Stimulated activated CD4-positive, alpha-beta T cell treated with anti-CD3 and anti-CD28 coated beads, Interleukin-2, amount 100 ng/mL, for 24 hours (primary cell): ENCODE measurements around the gene RERE.

ENCODE experiments used
- DNase-seq, 2 donors: peaks; one replicate each; pipeline ENCODE4 v3.0.0-alpha.2; 2020

Gene RERE

GRCh38 chr1:8435569-8436071 is 381.8 kb downstream of the RERE start:
- no peak for DNase-seq

- DNase-seq: no peak
Observed at GRCh38 chr1:8434101-8434500, 383.3 kb downstream of the RERE start.

- DNase-seq: no peak
Observed at GRCh38 chr1:8431784-8432183, 385.7 kb downstream of the RERE start.

- DNase-seq: peak; percentile 15 to 29
Observed at GRCh38 chr1:8431019-8431418, 386.4 kb downstream of the RERE start.

GRCh38 chr1:8430476-8430875 is 387.0 kb downstream of the RERE start:
- DNase-seq: no peak

- no peak for DNase-seq
Observed at GRCh38 chr1:8429549-8430110, 387.8 kb downstream of the RERE start.

- DNase-seq: no peak
Observed at GRCh38 chr1:8428441-8428840, 389.0 kb downstream of the RERE start.

GRCh38 chr1:8427986-8428385 is 389.5 kb downstream of the RERE start:
- no peak for DNase-seq

- no peak for DNase-seq
Observed at GRCh38 chr1:8427493-8427892, 389.9 kb downstream of the RERE start.

GRCh38 chr1:8426996-8427395 is 390.4 kb downstream of the RERE start:
- DNase-seq: no peak

- DNase-seq: no peak
Observed at GRCh38 chr1:8425781-8426161, 391.7 kb downstream of the RERE start.

GRCh38 chr1:8425150-8425780 is 392.2 kb downstream of the RERE start:
- DNase-seq: no peak

- peak; percentile 46 to 47 for DNase-seq
Observed at GRCh38 chr1:8424539-8425116, 392.8 kb downstream of the RERE start.

GRCh38 chr1:8423692-8424538 is 393.5 kb downstream of the RERE start:
- DNase-seq: peak; percentile 62 to 70

GRCh38 chr1:8423269-8423691 is 394.2 kb downstream of the RERE start:
- DNase-seq: peak; percentile 48 to 54

- peak in 1 of 2 donors; percentile 30 for DNase-seq
Observed at GRCh38 chr1:8422510-8423268, 394.8 kb downstream of the RERE start.

GRCh38 chr1:8421721-8422120 is 395.7 kb downstream of the RERE start:
- DNase-seq: no peak

- no peak for DNase-seq
Observed at GRCh38 chr1:8420318-8420717, 397.1 kb downstream of the RERE start.

GRCh38 chr1:8419861-8420260 is 397.6 kb downstream of the RERE start:
- no peak for DNase-seq

GRCh38 chr1:8419172-8419571 is 398.3 kb downstream of the RERE start:
- DNase-seq: no peak

- DNase-seq: no peak
Observed at GRCh38 chr1:8418301-8418700, 399.1 kb downstream of the RERE start.

- DNase-seq: no peak
Observed at GRCh38 chr1:8417625-8418024, 399.8 kb downstream of the RERE start.

GRCh38 chr1:8416881-8417280 is 400.6 kb downstream of the RERE start:
- DNase-seq: no peak
